ENCODE data around the gene LETMD1.
A peak's percentile ranks its signal among the peaks of the same experiment; 100 is the strongest.

Gene LETMD1

DNA sequence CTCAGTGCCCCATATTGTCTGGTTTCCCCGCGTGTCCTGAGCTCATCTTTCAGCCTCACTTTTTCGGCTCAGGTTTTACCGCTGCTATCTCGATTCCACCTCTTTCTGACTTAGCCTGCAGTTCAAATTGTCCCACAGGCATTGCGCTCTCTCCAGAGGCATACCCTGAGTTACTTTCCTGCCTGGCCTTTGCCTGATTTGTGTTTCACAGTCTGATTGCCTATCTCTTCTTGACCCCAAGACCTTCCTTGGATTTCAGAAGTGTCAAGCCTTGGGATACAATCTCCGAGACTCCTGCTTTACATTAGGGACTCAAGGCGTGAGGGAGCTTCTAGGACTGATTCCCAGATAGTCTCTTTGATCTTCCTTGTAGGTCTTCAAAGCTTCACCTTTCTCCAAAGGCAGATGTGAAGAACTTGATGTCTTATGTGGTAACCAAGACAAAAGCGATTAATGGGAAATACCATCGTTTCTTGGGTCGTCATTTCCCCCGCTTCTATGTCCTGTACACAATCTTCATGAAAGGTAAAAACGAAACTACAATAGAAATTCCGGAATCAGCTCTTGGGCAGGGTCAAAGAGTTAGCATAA lies 629 bp downstream of the LETMD1 start:
- Histone ChIP-seq H3K9ac (no peak overlapping the region), H3K4me2 (ENCODE audit: low read length) (peak overlapping the region; percentile 90), H3K27ac (peak overlapping the region; percentile 87), H3K79me2 (peaks cover 4% of the 10 kb centered on the region), H3K36me3 (ENCODE audit: control insufficient read depth, insufficient read depth, low read length) (no peaks in the 10 kb centered on the region), H2AFZ (peak overlapping the region; percentile 88), H3K4me1 (peaks cover 14% of the 10 kb centered on the region), H3K9me3 (ENCODE audit: control insufficient read depth, low read length) (no peaks in the 10 kb centered on the region), H3K27me3 (ENCODE audit: control insufficient read depth, insufficient read depth, low read length) (no peaks in the 10 kb centered on the region), H3K4me3 (ENCODE audit: low read depth, low read length) (peak overlapping the region; percentile 81)
- TF ChIP-seq, protein P1, sequence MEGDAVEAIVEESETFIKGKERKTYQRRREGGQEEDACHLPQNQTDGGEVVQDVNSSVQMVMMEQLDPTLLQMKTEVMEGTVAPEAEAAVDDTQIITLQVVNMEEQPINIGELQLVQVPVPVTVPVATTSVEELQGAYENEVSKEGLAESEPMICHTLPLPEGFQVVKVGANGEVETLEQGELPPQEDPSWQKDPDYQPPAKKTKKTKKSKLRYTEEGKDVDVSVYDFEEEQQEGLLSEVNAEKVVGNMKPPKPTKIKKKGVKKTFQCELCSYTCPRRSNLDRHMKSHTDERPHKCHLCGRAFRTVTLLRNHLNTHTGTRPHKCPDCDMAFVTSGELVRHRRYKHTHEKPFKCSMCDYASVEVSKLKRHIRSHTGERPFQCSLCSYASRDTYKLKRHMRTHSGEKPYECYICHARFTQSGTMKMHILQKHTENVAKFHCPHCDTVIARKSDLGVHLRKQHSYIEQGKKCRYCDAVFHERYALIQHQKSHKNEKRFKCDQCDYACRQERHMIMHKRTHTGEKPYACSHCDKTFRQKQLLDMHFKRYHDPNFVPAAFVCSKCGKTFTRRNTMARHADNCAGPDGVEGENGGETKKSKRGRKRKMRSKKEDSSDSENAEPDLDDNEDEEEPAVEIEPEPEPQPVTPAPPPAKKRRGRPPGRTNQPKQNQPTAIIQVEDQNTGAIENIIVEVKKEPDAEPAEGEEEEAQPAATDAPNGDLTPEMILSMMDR (IDR thresholded peaks at IDR 0.05): no peak

DNA sequence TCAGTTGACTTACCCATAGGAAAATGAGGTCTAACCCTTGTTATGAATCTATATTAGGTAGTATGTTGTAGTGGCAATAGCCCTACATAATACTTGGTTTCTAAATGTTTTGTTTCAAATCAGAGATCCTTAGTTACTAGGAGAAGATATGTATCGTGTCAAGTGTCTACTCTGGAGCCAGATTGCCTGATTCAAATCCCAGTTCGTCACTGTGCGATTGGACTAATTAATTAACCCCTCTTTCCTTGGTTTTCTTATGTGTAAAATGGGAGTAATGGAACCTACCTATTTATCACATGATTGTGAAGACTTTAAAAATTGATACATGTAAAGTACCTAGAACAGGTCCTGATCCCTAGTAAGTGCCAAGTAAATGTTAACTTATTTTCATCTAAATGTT lies 1.4 kb downstream of the LETMD1 start:
- Histone ChIP-seq H3K4me1 (peaks cover 14% of the 10 kb centered on the region), H3K36me3 (ENCODE audit: control insufficient read depth, insufficient read depth, low read length) (no peaks in the 10 kb centered on the region), H3K9me3 (ENCODE audit: control insufficient read depth, low read length) (no peaks in the 10 kb centered on the region), H2AFZ (no peak overlapping the region), H3K27ac (no peak overlapping the region), H3K9ac (no peak overlapping the region), H3K4me2 (ENCODE audit: low read length) (peak overlapping the region; percentile 90), H3K79me2 (peaks cover 4% of the 10 kb centered on the region), H3K27me3 (ENCODE audit: control insufficient read depth, insufficient read depth, low read length) (no peaks in the 10 kb centered on the region), H3K4me3 (ENCODE audit: low read depth, low read length) (peak overlapping the region; percentile 81)
- TF ChIP-seq, protein P1 (IDR thresholded peaks at IDR 0.05): no peak

DNA sequence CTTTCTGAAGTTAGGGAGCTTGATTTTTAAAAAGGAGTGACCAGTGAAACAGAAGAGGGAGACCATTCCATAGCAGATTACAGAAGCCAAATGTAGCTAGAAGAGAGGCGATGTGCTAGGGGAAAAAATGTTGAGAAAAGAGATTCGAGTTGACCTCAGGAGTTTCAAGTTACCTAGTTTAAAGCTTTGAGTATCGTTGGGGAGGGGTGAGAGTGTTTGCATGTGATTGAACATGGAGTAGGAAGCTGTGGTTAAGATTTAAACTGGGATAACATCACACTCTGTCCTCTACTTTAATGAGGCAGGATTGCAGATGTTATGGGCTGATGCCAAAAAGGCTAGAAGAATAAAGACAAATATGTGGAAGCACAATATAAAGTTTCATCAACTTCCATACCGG lies 3.7 kb downstream of the LETMD1 start:
- Histone ChIP-seq H3K79me2 (peaks cover 4% of the 10 kb centered on the region), H3K9ac (no peak overlapping the region)
- TF ChIP-seq, protein P1 (IDR thresholded peaks at IDR 0.05): no peak

DNA sequence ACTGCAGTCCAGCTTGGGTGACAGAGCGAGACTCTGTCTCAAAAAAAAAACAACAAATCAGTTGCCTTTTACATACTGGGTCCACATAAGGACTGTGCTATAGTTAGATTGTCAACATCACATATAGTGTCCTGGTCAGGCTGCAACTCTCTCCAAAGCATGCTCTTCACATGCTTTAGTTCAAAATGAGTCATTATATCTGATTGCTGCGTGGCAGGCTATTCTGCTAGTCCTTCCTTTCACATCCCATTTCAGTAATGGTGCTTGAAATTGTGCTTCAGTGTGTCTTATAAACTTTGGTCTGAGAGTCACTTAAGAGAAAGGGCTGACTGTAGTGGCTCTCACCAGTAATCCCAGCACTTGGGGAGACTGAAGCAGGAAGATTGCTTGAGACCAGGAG lies 6.9 kb downstream of the LETMD1 start:
- Histone ChIP-seq H3K4me2 (ENCODE audit: low read length) (no peak overlapping the region), H2AFZ (no peak overlapping the region), H3K4me1 (no peaks in the 10 kb centered on the region), H3K9ac (no peak overlapping the region), H3K27me3 (ENCODE audit: control insufficient read depth, insufficient read depth, low read length) (no peaks in the 10 kb centered on the region), H3K9me3 (ENCODE audit: control insufficient read depth, low read length) (no peaks in the 10 kb centered on the region), H3K79me2 (no peaks in the 10 kb centered on the region), H3K4me3 (ENCODE audit: low read depth, low read length) (no peak overlapping the region), H3K27ac (no peak overlapping the region), H3K36me3 (ENCODE audit: control insufficient read depth, insufficient read depth, low read length) (no peaks in the 10 kb centered on the region)
- TF ChIP-seq, protein P1 (IDR thresholded peaks at IDR 0.05): no peak

More for the DNA sequence above, 3.7 kb downstream of the LETMD1 start:
- H3K4me1 ChIP-seq: peaks cover 14% of the 10 kb centered on the region
- no peaks in the 10 kb centered on the region for H3K27me3 ChIP-seq (ENCODE audit: control insufficient read depth, insufficient read depth, low read length)
- no peak overlapping the region for H2AFZ ChIP-seq
- H3K36me3 ChIP-seq (ENCODE audit: control insufficient read depth, insufficient read depth, low read length): no peaks in the 10 kb centered on the region
- no peak overlapping the region for H3K27ac ChIP-seq
- peak overlapping the region; percentile 40 for H3K4me3 ChIP-seq (ENCODE audit: low read depth, low read length)
- H3K9me3 ChIP-seq (ENCODE audit: control insufficient read depth, low read length): no peaks in the 10 kb centered on the region
- peak overlapping the region; percentile 10 for H3K4me2 ChIP-seq (ENCODE audit: low read length)

DNA sequence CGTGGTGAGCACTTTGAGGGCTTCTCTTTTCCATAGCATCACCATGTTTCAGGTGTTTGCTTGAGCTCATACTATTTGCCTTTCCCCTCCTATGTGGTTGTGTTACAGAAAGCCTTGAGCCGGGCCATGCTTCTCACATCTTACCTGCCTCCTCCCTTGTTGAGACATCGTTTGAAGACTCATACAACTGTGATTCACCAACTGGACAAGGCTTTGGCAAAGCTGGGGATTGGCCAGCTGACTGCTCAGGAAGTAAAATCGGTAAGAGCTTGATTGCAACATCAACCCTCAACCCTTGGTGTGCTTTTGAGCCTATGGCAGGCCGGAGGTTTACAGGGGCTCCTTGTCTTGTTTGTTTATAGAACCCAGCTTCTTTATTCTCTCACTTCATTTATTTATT lies 8.1 kb downstream of the LETMD1 start:
- Histone ChIP-seq H3K36me3 (ENCODE audit: control insufficient read depth, insufficient read depth, low read length) (no peaks in the 10 kb centered on the region), H3K4me3 (ENCODE audit: low read depth, low read length) (no peak overlapping the region), H3K27ac (no peak overlapping the region), H3K27me3 (ENCODE audit: control insufficient read depth, insufficient read depth, low read length) (no peaks in the 10 kb centered on the region), H3K9ac (no peak overlapping the region), H3K4me1 (no peaks in the 10 kb centered on the region), H3K4me2 (ENCODE audit: low read length) (no peak overlapping the region), H2AFZ (no peak overlapping the region), H3K79me2 (no peaks in the 10 kb centered on the region), H3K9me3 (ENCODE audit: control insufficient read depth, low read length) (no peaks in the 10 kb centered on the region)
- TF ChIP-seq, protein P1 (IDR thresholded peaks at IDR 0.05): no peak

Data from parathyroid adenoma (tissue), 2 donors.